GM12878 (cell line): ENCODE results near the gene ZDHHC18. TPM values are rescaled to one million over a fixed set of nuclear protein-coding genes. Genes with fewer than 3 reads are reported as not detected.

Experiments used
- ASH2L ChIP-seq: fragments of 300-600, 200-600 bp; sonication (generic); IDR thresholded peaks from 2 replicates; pipeline ENCODE4 v1.6.1; 2017; ENCODE audit warnings: low read depth, mild to moderate bottlenecking, borderline replicate concordance
- ATF7 ChIP-seq: fragments of 450-650 bp; IDR thresholded peaks from 2 replicates; pipeline ENCODE4 v1.6.1; 2016; ENCODE audit warnings: low read depth, mild to moderate bottlenecking
- BHLHE40 ChIP-seq, 2 experiments: fragments of 450-650 bp in 1 of 2; IDR thresholded peaks; 2 replicates each; pipeline ENCODE4 v1.6.1; 2011 to 2017; ENCODE audit warnings: low read depth in 2 of 2, borderline replicate concordance in 1 of 2, improper control_type of control experiment in 1 of 2, low read length in 1 of 2, mild to moderate bottlenecking in 1 of 2
- EED ChIP-seq: sonication (generic); IDR thresholded peaks from 2 replicates; pipeline ENCODE4 v1.6.1; 2016; ENCODE audit warnings: antibody characterized with exemption, low read depth
- FOXM1 ChIP-seq: IDR thresholded peaks from 2 replicates; pipeline ENCODE4 v1.6.1; 2012; ENCODE audit warnings: low read depth, mild to moderate bottlenecking, inconsistent platforms, low read length, moderate library complexity
- HDAC6 ChIP-seq: fragments of 200-600 bp; sonication (generic); IDR thresholded peaks from one replicate; pipeline ENCODE4 v1.8.0; 2017; ENCODE audit warnings: antibody characterized with exemption; ENCODE audit not compliant: unreplicated experiment
- KLF5 ChIP-seq: fragments of 450-650 bp; IDR thresholded peaks from 2 replicates; pipeline ENCODE4 v1.6.1; 2014; ENCODE audit warnings: mild to moderate bottlenecking; ENCODE audit not compliant: partially characterized antibody
- MEF2A ChIP-seq: IDR thresholded peaks from 2 replicates; pipeline ENCODE4 v1.6.1; 2011; ENCODE audit warnings: low read depth, mild to moderate bottlenecking, low read length, moderate library complexity; ENCODE audit not compliant: insufficient read depth
- MLLT1 ChIP-seq: fragments of 450-650 bp; IDR thresholded peaks from 2 replicates; pipeline ENCODE4 v1.6.1; 2016; ENCODE audit warnings: mild to moderate bottlenecking
- MYB ChIP-seq: fragments of 150-350 bp; IDR thresholded peaks from 2 replicates; pipeline ENCODE4 v1.6.1; 2014; ENCODE audit warnings: mild to moderate bottlenecking, low read depth, low read length, borderline replicate concordance
- NBN ChIP-seq: fragments of 450-650 bp; IDR thresholded peaks from 2 replicates; pipeline ENCODE4 v1.6.1; 2016
- NFIC ChIP-seq: IDR thresholded peaks from 2 replicates; pipeline ENCODE4 v1.6.1; 2012; ENCODE audit warnings: low read depth, mild to moderate bottlenecking, inconsistent platforms, low read length, moderate library complexity
- NFYA ChIP-seq: IDR thresholded peaks from 2 replicates; pipeline ENCODE4 v1.6.1; 2011; ENCODE audit warnings: low read depth, mild to moderate bottlenecking, low read length, improper control_type of control experiment, borderline replicate concordance
- NR2F1 ChIP-seq: fragments of 450-650 bp; conservative IDR thresholded peaks from 2 replicates; pipeline ENCODE4 v1.6.1; 2017; ENCODE audit warnings: mild to moderate bottlenecking
- PML ChIP-seq: IDR thresholded peaks from 2 replicates; pipeline ENCODE4 v1.6.1; 2012; ENCODE audit warnings: low read length, inconsistent platforms
- RBBP5 ChIP-seq: fragments of 200-600 bp; sonication (generic); conservative IDR thresholded peaks from 2 replicates; pipeline ENCODE4 v1.6.1; 2016
- RELA ChIP-seq: fragments of 450-650 bp; IDR thresholded peaks from 2 replicates; pipeline ENCODE4 v1.8.0; 2014; ENCODE audit warnings: borderline replicate concordance; ENCODE audit not compliant: partially characterized antibody
- SMC3 ChIP-seq: IDR thresholded peaks from 2 replicates; pipeline ENCODE4 v1.6.1; 2011; ENCODE audit warnings: low read length, improper control_type of control experiment, borderline replicate concordance
- SP1 ChIP-seq: IDR thresholded peaks from one replicate; pipeline ENCODE4 v1.6.1; 2011; ENCODE audit warnings: low read depth, low read length
- STAT1 ChIP-seq: fragments of 450-650 bp; conservative IDR thresholded peaks from 2 replicates; pipeline ENCODE4 v1.6.1; 2014; ENCODE audit warnings: antibody characterized with exemption, mild to moderate bottlenecking
- STAT3 ChIP-seq: IDR thresholded peaks from 2 replicates; pipeline ENCODE4 v1.6.1; 2011; ENCODE audit warnings: low read depth, low read length, improper control_type of control experiment
- TBL1XR1 ChIP-seq: IDR thresholded peaks from 2 replicates; pipeline ENCODE4 v1.6.1; 2012; ENCODE audit warnings: low read depth, low read length, improper control_type of control experiment
- ZNF24 ChIP-seq: fragments of 450-650 bp; IDR thresholded peaks from 2 replicates; pipeline ENCODE4 v1.6.1; 2017; ENCODE audit warnings: antibody characterized with exemption, mild to moderate bottlenecking
- polyA plus RNA-seq, 11 experiments: library from polyadenylated mRNA; depleted of rRNA in 4 of 11; unstranded in 6 of 11; stranded (reverse) in 5 of 11; fragments of >200 nt; fragmentation: Nextera tagmentation in 4 of 11; fragmentation: Illumina TruSeq in 1 of 11; extraction: Ambion mirVana in 4 of 11; extraction: Trizol in 1 of 11; gene quantifications; 1 replicate in 1 of 11; 2 replicates in 10 of 11; pipeline versions ENCODE4 v1.2.1 to v1.2.3, GENCODE V29; 2011 to 2016; ENCODE audit warnings: inconsistent platforms in 2 of 11, missing spikeins in 2 of 11, low read depth in 1 of 11
- total RNA-seq, 4 experiments: library from RNA; depleted of rRNA in 3 of 4; stranded (reverse); fragments of >200 nt in 3 of 4; fragmentation: Illumina TruSeq in 1 of 4; extraction: Trizol in 1 of 4; gene quantifications; 2 replicates each; pipeline versions ENCODE4 v1.2.1 to v1.2.3, GENCODE V29; 2013 to 2021
- TF ChIP-seq, protein P1 (sequence below): fragments of 450-650 bp; IDR thresholded peaks from 2 replicates; pipeline ENCODE4 v1.6.1; 2016; ENCODE audit warnings: mild to moderate bottlenecking
- TF ChIP-seq, protein P2 (sequence below): IDR thresholded peaks from 2 replicates; pipeline ENCODE4 v1.6.1; 2012; ENCODE audit warnings: low read depth, low read length, improper control_type of control experiment
- TF ChIP-seq, protein P3 (sequence below): IDR thresholded peaks from 2 replicates; pipeline ENCODE4 v1.6.1; 2011; ENCODE audit warnings: borderline replicate concordance, low read depth, mild to moderate bottlenecking, moderate library complexity, low read length; ENCODE audit not compliant: insufficient read depth, poor library complexity, severe bottlenecking
- TF ChIP-seq, protein P4 (sequence below): IDR thresholded peaks from 2 replicates; pipeline ENCODE4 v1.6.1; 2012; ENCODE audit warnings: low read length, inconsistent platforms

ZDHHC18 gene
- total and polyA plus RNA-seq, 10 of the 15 experiments (the other 5 are each of a cell fraction or from before 2014, with no cell fraction given) = 0.40 to 81.2 (median 21.3) TPM

- TF ChIP-seq BHLHE40 (IDR thresholded peaks at IDR 0.05; ENCODE audit: borderline replicate concordance in 1 of 2, low read depth in 2 of 2, low read length in 1 of 2) (peak; percentile 52 to 58; a peak in 2 of 4 replicates), ZNF24 (peak; percentile 73), KLF5 (no peak), NBN (peak; percentile 89), MEF2A (peak; percentile 57; the same call in 1 of the 2 replicates), ATF7 (peak; percentile 60), STAT3 (no peak), FOXM1 (peak; percentile 79; the same call in 1 of the 2 replicates), NR2F1 (peak; percentile 56; the same call in 1 of the 2 replicates), PML (peak; percentile 77), MLLT1 (peak; percentile 87), SP1 (peak; percentile 41), EED (no peak; the same call in none of the 2 replicates), NFYA (no peak), RBBP5 (no peak), HDAC6 (no peak), ASH2L (peak; percentile 88; the same call in 1 of the 2 replicates), MYB (no peak), NFIC (peak; percentile 84), RELA (peak; percentile 40), SMC3 (peak; percentile 24; the same call in 1 of the 2 replicates), TBL1XR1 (peak; percentile 91), STAT1 (0 out of 2 replicates have a peak, but pooled peaks have one; percentile 24)
- TF ChIP-seq, protein P1, sequence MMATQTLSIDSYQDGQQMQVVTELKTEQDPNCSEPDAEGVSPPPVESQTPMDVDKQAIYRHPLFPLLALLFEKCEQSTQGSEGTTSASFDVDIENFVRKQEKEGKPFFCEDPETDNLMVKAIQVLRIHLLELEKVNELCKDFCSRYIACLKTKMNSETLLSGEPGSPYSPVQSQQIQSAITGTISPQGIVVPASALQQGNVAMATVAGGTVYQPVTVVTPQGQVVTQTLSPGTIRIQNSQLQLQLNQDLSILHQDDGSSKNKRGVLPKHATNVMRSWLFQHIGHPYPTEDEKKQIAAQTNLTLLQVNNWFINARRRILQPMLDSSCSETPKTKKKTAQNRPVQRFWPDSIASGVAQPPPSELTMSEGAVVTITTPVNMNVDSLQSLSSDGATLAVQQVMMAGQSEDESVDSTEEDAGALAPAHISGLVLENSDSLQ = peak; percentile 71
- TF ChIP-seq, protein P2, sequence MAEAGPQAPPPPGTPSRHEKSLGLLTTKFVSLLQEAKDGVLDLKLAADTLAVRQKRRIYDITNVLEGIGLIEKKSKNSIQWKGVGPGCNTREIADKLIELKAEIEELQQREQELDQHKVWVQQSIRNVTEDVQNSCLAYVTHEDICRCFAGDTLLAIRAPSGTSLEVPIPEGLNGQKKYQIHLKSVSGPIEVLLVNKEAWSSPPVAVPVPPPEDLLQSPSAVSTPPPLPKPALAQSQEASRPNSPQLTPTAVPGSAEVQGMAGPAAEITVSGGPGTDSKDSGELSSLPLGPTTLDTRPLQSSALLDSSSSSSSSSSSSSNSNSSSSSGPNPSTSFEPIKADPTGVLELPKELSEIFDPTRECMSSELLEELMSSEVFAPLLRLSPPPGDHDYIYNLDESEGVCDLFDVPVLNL = no peak
- TF ChIP-seq, protein P3, sequence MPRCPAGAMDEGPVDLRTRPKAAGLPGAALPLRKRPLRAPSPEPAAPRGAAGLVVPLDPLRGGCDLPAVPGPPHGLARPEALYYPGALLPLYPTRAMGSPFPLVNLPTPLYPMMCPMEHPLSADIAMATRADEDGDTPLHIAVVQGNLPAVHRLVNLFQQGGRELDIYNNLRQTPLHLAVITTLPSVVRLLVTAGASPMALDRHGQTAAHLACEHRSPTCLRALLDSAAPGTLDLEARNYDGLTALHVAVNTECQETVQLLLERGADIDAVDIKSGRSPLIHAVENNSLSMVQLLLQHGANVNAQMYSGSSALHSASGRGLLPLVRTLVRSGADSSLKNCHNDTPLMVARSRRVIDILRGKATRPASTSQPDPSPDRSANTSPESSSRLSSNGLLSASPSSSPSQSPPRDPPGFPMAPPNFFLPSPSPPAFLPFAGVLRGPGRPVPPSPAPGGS = peak; percentile 97
- TF ChIP-seq, protein P4, sequence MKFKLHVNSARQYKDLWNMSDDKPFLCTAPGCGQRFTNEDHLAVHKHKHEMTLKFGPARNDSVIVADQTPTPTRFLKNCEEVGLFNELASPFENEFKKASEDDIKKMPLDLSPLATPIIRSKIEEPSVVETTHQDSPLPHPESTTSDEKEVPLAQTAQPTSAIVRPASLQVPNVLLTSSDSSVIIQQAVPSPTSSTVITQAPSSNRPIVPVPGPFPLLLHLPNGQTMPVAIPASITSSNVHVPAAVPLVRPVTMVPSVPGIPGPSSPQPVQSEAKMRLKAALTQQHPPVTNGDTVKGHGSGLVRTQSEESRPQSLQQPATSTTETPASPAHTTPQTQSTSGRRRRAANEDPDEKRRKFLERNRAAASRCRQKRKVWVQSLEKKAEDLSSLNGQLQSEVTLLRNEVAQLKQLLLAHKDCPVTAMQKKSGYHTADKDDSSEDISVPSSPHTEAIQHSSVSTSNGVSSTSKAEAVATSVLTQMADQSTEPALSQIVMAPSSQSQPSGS = peak; percentile 37; the same call in 1 of the 2 replicates
Observed at GRCh38 chr1:26787381-26787705, 39.1 kb upstream of the ZDHHC18 start (continued).
